Measurements from ENCODE around the gene LTB4R2. TPM values are rescaled to one million over a fixed set of nuclear protein-coding genes. Genes with fewer than 3 reads are reported as not detected.

Gene LTB4R2
- total RNA-seq, 1 donor from 2014 or later: 1.5 TPM

GRCh38 chr14:24278424-24278823, 31.5 kb upstream of the LTB4R2 start:
- no peaks in the 10 kb centered on the region for H3K27me3 ChIP-seq (ENCODE audit: control insufficient read depth, insufficient read depth, low read length)
- no peak for DNase-seq (ENCODE audit: low read depth)
- TF ChIP-seq CTCF (IDR thresholded peaks at IDR 0.05; ENCODE audit: insufficient read depth, low read length, poor library complexity, severe bottlenecking): no peak
- H3K36me3 ChIP-seq (ENCODE audit: control insufficient read depth, insufficient read depth, low read length): no peaks in the 10 kb centered on the region
- H3K4me3 ChIP-seq (ENCODE audit: low read depth, low read length): no peak overlapping the region

- Histone ChIP-seq H3K36me3 (ENCODE audit: control insufficient read depth, insufficient read depth, low read length) (no peaks in the 10 kb centered on the region), H3K4me3 (ENCODE audit: low read depth, low read length) (no peak overlapping the region), H3K27me3 (ENCODE audit: control insufficient read depth, insufficient read depth, low read length) (no peaks in the 10 kb centered on the region)
- DNase-seq (ENCODE audit: low read depth): no peak
- peak; percentile 12 for TF ChIP-seq CTCF (IDR thresholded peaks at IDR 0.05; ENCODE audit: insufficient read depth, low read length, poor library complexity, severe bottlenecking)
These were observed 30.4 kb upstream of the LTB4R2 start for GRCh38 chr14:24279301-24280186.

DNA sequence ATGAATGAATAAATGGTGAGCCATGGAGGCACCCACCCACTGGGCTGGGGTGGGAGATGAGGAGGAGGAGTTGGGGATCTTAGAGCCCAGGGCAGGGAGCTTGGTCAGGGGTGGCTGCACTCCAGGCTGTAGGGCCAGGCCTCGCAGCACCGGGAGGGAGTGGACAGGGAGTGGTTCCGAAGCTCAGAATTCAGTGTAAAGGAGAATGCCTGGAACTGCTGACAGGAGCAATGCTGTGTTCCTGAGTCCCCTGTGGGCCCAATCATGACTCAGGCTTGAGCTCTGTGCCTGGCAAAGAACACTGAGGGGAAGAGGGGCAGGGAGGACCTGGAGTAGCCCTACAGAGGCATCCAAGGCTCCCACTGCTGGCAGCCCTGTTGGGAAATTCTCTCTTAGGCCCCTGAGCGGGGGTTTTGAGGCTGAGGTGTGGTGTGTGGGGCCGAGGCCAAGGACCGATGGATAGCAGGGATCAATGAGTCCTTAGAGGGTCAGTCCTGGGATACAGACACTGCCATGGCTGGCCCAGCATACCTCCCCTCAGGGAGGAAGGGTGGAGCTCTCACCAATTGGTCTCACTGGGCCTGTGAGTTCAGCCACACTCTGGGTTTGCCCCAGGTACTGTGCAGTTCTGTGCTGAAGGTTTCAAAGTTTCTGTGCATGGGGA, 29.0 kb upstream of the LTB4R2 start:
- no peak for DNase-seq (ENCODE audit: low read depth)
- H3K36me3 ChIP-seq (ENCODE audit: control insufficient read depth, insufficient read depth, low read length): no peaks in the 10 kb centered on the region
- no peak for TF ChIP-seq CTCF (IDR thresholded peaks at IDR 0.05; ENCODE audit: insufficient read depth, low read length, poor library complexity, severe bottlenecking)
- no peak overlapping the region for H3K4me3 ChIP-seq (ENCODE audit: low read depth, low read length)
- H3K27me3 ChIP-seq (ENCODE audit: control insufficient read depth, insufficient read depth, low read length): no peaks in the 10 kb centered on the region

- TF ChIP-seq CTCF (IDR thresholded peaks at IDR 0.05; ENCODE audit: insufficient read depth, low read length, poor library complexity, severe bottlenecking): no peak
- Histone ChIP-seq H3K4me3 (ENCODE audit: low read depth, low read length) (no peak overlapping the region), H3K36me3 (ENCODE audit: control insufficient read depth, insufficient read depth, low read length) (no peaks in the 10 kb centered on the region), H3K27me3 (ENCODE audit: control insufficient read depth, insufficient read depth, low read length) (no peaks in the 10 kb centered on the region)
- no peak for DNase-seq (ENCODE audit: low read depth)
These were observed 28.3 kb upstream of the LTB4R2 start for GRCh38 chr14:24281636-24282035.

DNA sequence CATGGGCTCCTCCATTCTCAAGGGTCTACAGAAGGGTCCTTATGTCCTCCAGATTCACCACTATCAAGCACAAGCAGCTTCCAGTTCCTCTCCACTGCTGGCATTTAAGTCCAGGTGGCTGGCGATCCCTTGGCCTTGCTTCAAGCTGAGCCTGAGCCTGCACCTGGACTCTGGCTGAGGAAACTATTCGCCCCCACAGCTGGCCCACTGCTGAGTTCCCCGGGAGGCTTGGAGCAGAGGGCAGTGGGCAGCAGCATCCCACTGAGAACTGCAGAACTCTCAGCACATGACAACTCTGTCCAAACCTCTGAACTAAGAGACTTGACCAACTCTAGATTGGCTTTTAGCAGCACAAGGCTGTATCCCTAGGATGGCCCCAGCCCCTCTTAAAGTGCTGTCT, 27.2 kb upstream of the LTB4R2 start:
- Histone ChIP-seq H3K27me3 (ENCODE audit: control insufficient read depth, insufficient read depth, low read length) (no peaks in the 10 kb centered on the region), H3K4me3 (ENCODE audit: low read depth, low read length) (no peak overlapping the region), H3K36me3 (ENCODE audit: control insufficient read depth, insufficient read depth, low read length) (no peaks in the 10 kb centered on the region)
- DNase-seq (ENCODE audit: low read depth): no peak
- TF ChIP-seq CTCF (IDR thresholded peaks at IDR 0.05; ENCODE audit: insufficient read depth, low read length, poor library complexity, severe bottlenecking): no peak
